ENCODE results near the gene HCK. TPM values are rescaled to one million over a fixed set of nuclear protein-coding genes. Genes with fewer than 3 reads are reported as not detected.
A peak's percentile ranks its signal among the peaks of the same experiment; 100 is the strongest.

Gene HCK
- total RNA-seq, 1 experiment from 2014 or later: 1.3 TPM

- H3K9me3 Mint-ChIP-seq: peaks cover 10% of the 10 kb centered on the region
- no peak for TF ChIP-seq TP53 (CRISPR knock-in tag; IDR thresholded peaks at IDR 0.05)
- no peak for TF ChIP-seq FOXK1 (CRISPR knock-in tag; IDR thresholded peaks at IDR 0.05)
- TF ChIP-seq ZNF423 (CRISPR knock-in tag; IDR thresholded peaks at IDR 0.05): no peak
- TF ChIP-seq RORB (CRISPR knock-in tag; IDR thresholded peaks at IDR 0.05): no peak
- no peak for TF ChIP-seq SMAD4 (CRISPR knock-in tag; IDR thresholded peaks at IDR 0.05)
- no peak for TF ChIP-seq ZNF317 (CRISPR knock-in tag; IDR thresholded peaks at IDR 0.05; ENCODE audit: borderline replicate concordance, low read depth)
- TF ChIP-seq USF1 (CRISPR knock-in tag; IDR thresholded peaks at IDR 0.05): no peak
- TF ChIP-seq GTF2I (CRISPR knock-in tag; conservative IDR thresholded peaks at IDR 0.05): no peak
- TF ChIP-seq E2F4 (CRISPR knock-in tag; IDR thresholded peaks at IDR 0.05; ENCODE audit: borderline replicate concordance, low read depth): no peak
Measured at GRCh38 chr20:32088759-32089158, 36.7 kb downstream of the HCK start.

GRCh38 chr20:32089637-32090362, 37.8 kb downstream of the HCK start:
- Mint-ChIP-seq H3K9me3 (peaks cover 10% of the 10 kb centered on the region), H3K27me3 (ENCODE audit: low read depth) (peaks cover 6% of the 10 kb centered on the region; the same call in 1 of the 2 replicates), H3K4me1 (peaks cover 33% of the 10 kb centered on the region), H3K27ac (peak overlapping the region; percentile 93), H3K36me3 (peaks cover 4% of the 10 kb centered on the region; the same call in 1 of the 2 replicates), H3K4me3 (peak overlapping the region; percentile 27; the same call in 1 of the 2 replicates)
- CTCF ChIA-PET: interaction anchor here (1.1 to 4.1 kb wide), 11 partner anchors 18 to 243 kb away, joined by 3 to 46 read pairs (median 10); partner anchors contain the start of genes HCK and TM9SF4
- DNase-seq (ENCODE audit: low spot score): peak; percentile 38
- POLR2A ChIA-PET: interaction anchor here (0.6 kb wide), 1 partner anchor 121 kb away, joined by 3 read pairs; no protein-coding TSS in a partner anchor
- ATAC-seq: peak; percentile 88
- TF ChIP-seq PREB (CRISPR knock-in tag; IDR thresholded peaks at IDR 0.05; ENCODE audit: borderline replicate concordance) (no peak), ZNF423 (CRISPR knock-in tag; IDR thresholded peaks at IDR 0.05) (peak; percentile 47; the same call in 1 of the 2 replicates), JUN (CRISPR knock-in tag; IDR thresholded peaks at IDR 0.05) (no peak), ARID4B (CRISPR knock-in tag; IDR thresholded peaks at IDR 0.05; ENCODE audit: borderline replicate concordance) (no peak), FOXK1 (CRISPR knock-in tag; IDR thresholded peaks at IDR 0.05) (0 out of 2 replicates have a peak, but pooled peaks have one; percentile 56), ATF2 (CRISPR knock-in tag; IDR thresholded peaks at IDR 0.05; ENCODE audit: borderline replicate concordance, low read depth) (no peak), NR1H2 (CRISPR knock-in tag; IDR thresholded peaks at IDR 0.05) (no peak), SP1 (CRISPR knock-in tag; conservative IDR thresholded peaks at IDR 0.05) (peak; percentile 45; the same call in 1 of the 2 replicates), TEAD1 (CRISPR knock-in tag; IDR thresholded peaks at IDR 0.05) (0 out of 2 replicates have a peak, but pooled peaks have one; percentile 32), ZNF512 (CRISPR knock-in tag; IDR thresholded peaks at IDR 0.05; ENCODE audit: borderline replicate concordance) (no peak), HMGXB4 (CRISPR knock-in tag; IDR thresholded peaks at IDR 0.05) (no peak)

More at GRCh38 chr20:32088759-32089158, 36.7 kb downstream of the HCK start:
- Mint-ChIP-seq H3K27me3 (ENCODE audit: low read depth) (peaks cover 6% of the 10 kb centered on the region; the same call in 1 of the 2 replicates), H3K36me3 (peaks cover 4% of the 10 kb centered on the region; the same call in 1 of the 2 replicates), H3K27ac (no peak overlapping the region), H3K4me1 (peaks cover 33% of the 10 kb centered on the region), H3K4me3 (no peak overlapping the region)
- CTCF ChIA-PET: interaction anchor here (1.3 to 4.1 kb wide), 3 partner anchors 57 to 237 kb away, joined by 3 to 46 read pairs (median 46); no protein-coding TSS in a partner anchor
- DNase-seq (ENCODE audit: low spot score) (no peak), ATAC-seq (no peak)
- POLR2A ChIA-PET: interaction anchor here (0.6 kb wide), 1 partner anchor 122 kb away, joined by 3 read pairs; no protein-coding TSS in a partner anchor

Data from WTC11 (cell line).